ENCODE data around the gene MTCL1.

The MTCL1 gene

DNA sequence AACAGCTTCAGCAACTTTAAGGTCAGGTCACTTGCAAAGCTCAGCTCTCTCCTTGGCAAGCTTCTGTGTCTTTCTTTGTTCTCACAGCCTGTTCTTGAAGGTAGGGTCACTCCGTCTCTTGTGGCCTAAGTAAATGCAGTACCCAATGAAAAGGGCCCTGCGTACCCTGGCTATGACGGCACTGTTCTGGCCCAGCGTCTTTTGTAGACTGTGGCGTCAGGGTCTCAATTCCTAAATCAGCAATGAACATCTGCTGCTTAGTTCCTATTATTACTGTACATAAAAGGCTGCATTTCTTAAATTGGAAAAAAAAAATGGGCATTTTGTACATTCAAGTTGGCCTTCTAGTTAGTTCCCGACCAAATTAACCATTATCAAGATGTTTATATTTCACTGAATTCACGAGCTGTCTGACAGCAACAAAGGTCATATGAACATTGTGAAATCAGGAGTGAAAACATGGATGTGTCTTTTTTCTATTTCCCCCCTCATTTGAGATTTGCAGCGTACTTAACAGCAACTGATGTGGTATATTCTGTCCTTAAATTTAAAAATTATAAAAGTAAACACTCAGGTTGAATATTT is 17.0 kb upstream of the MTCL1 start:
- DNase-seq, result no peak

DNA sequence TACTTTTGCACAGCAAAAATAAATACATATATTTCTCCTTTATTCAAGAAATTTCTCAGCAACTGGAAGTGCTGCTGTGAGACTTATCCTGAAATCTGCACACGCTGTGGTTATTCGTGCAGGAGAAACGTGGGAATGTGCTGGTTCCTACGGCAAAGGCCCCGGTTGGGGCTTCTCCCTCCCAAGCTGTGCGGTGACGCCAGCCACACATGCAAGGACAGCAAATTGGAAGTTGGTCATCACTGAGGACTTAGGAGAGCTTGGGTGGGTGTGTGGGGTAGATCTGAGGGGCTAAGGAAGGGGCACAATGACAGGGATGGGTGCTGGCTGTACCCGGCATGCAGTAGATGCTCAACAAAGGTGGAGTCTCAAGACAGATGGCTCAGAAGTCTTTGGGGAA is 16.5 kb upstream of the MTCL1 start:
- no peak for DNase-seq

DNA sequence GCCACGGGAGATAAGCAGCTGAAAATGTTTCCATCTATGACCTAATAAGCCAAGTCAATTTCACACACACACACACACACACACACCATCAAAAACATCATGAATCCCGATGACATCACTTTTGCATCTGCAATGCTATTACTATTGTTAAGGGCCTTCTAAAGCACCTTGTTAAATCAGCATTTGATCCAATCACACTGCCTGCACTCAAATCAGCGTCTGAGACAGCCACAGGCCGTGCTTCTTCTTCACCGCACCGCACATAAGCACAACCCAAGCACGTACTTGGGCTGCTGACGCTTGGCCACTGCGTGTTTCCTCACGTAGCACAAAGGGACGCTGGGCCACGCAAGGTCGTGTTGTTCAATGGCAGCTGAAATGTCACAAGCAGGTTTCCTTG is 15.8 kb upstream of the MTCL1 start:
- no peak for DNase-seq

DNA sequence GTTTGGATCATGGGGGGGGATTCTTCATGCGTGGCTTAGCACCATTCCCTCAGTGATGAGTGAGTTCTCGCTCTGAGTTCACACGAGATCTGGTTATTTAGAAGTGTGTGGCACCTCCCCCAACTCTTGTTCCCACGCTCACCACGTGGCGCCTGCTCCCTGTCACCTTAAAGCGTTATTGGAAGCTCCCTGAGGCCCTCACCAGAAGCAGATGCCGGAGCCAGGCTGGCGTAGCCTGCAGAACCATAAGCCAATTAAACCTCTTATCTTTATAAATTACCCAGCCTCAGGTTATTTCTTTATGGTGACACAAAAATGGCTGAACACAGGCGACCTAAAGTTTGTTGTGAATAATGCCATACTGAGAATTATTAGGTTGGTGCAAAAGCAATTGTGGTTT is 10.5 kb upstream of the MTCL1 start:
- DNase-seq, result no peak

- no peak for DNase-seq
Measured at GRCh38 chr18:8695932-8696517, 9.3 kb upstream of the MTCL1 start.

GRCh38 chr18:8696749-8697211 is 8.6 kb upstream of the MTCL1 start:
- peak; percentile 40 to 75 (median 58) for DNase-seq

DNA sequence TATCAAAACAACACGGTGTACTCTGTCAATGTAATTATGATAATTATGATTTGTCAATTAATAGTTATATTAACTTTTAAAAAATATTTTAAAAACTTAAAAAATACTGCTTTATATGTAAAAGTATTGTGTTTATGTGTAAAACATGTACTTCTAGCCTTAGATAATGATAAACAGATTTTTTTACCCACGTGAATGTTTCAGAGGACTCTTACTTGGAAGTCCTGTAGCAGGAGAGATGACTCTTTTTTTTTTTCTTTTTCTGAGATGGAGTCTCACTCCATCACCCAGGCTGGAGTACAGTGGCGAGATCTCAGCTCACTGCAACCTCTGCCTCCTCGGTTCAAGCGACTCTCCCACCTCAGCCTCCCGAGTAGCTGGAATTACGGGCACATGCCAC is 6.2 kb upstream of the MTCL1 start:
- DNase-seq, result no peak

- DNase-seq, result no peak
Measured at GRCh38 chr18:8699948-8700347, 5.4 kb upstream of the MTCL1 start.

DNA sequence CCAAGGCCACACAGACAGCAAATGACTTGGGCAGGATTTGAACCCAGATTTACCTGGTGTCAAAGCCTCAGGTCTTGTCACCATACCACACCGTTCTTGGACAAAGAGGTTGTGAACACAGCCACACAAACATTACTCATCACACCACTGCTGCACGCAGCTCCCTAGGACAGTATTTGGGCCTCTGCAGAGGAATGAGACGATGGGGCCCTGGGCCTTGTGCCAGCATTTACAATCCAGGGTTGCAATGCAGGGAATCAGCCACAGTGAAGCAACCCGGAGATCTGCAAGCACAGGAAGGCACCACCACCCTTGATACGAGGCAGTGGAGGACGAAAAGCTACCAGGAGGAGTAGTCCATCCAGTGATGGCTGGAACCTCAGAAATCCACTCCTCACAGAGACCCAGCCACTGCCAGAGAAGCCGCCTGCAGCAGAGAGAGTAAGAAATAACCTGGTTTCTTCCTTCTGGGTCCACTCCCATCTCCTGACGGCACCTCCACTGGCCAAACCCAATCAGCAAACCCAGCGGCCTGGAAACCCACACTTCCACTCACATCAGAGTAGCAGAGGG is 3.7 kb upstream of the MTCL1 start:
- no peak for DNase-seq

DNA sequence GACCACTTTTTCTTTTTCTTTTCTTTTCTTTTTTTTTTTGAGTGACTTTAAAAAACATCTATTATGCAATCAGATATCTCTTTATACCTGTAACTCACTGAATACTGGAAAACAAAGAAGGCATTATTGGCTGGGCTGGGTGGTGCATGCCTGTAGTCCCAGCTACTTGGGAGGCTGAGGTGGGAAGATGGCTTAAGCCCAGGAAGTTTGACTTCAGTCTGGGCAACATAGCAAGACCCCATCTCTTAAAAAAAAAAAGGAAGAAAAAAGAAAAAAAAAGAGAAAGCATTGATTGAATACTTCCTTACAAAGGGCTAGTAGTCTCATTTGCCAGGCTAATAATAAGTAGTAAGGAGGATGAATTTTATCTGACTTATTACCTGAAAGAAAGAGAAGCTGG is 2.7 kb upstream of the MTCL1 start:
- DNase-seq, result no peak

DNA sequence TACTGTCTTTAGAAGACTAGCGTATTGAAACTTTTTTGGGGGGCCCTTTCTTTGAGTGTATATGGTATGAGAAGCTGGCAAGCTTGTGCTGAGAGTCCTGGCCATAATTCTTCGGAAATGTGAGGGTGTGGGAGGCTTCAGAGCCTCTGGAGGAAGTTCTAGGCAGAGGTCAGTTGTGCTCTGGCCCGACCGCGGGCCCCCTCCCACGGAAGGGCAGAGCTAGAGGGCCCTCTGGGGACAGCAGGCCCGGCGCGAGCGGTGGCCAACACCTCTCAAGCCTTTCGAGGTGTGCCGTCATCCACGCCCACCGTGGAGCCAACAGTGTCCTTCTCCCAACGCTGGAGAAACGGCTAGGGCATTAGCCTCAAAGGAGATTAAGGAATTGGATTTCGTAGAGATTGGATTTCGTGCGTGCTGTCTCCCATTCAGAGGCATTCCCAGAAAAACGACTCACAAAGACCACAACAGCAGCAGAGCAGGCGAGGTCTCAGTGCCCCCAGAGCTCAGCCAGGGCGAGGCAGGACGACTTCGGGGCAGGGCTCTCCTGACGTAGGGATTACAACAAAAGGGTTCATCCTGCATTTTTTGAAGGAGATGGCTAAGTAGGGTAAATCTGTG is 2.2 kb upstream of the MTCL1 start:
- DNase-seq, result no peak

DNA sequence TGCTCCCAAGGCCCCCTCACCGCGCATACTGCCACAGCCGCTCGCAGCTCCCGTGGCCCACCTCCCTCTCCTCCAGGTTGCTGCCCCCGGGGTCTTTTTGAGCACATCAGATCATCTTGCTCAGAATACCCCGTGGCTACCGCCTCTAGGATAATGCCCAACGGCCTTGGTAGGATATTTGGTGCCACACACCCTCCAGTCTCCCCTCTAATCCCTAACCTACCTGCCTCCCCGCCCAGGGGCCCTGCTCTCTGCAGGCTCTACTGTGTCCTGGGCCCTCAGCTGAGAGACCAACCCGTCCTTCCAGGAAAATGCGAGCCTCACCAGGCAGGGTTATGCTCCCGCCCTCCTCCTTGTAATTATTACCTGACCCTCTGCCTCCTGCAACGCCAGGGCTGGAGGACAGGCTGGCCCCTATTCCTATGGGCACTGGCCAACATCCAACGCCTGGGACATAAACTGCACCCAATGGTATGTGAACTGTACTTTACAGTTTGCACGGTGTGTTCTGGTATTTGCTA is 1.5 kb upstream of the MTCL1 start:
- DNase-seq, result no peak

DNA sequence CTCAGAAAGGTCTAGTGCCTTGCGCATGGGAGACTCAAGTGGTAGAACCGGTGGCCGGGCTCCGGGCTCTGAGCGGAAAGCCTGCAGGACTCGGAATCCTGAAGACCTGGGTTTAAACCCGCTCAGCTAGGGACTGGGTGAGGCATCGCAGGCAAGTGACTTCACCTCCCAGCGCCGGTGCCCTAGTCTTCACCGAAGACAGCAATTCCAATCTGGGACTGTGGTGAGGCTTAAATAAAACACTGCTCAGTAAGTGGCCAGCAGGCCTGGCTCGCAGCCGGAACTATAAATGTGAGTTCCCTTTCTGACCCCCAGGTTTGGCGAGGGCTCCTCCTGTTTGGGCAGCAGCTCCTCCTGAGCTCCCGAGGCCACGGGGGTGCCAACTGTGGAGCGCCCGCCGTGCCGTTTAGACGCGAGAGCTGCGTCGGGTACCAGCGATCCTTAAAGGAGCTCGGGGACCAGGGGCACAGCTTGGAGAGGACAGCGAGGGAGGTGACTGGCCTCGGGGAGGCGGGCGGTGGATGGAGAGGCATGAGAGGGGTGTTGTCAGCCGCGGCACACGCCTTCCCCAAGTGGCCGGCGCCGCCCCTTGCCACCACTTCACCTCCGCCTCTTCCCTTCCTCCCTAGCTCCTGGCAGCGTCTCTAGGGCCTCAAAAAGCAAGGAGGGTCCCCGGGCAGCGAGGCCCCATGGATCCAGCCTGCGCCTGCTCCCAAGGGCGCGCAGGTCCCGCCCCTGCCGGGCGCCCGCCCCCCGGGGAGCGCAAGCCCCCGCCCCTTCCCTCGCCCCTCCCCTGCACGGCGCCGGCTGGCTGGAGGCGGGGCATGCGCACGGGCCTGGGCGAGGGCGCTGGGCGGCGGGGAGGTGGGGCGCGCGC is 757 bp upstream of the MTCL1 start:
- peak; percentile 48 to 79 (median 77) for DNase-seq

GRCh38 chr18:8705961-8706790 is 820 bp downstream of the MTCL1 start:
- DNase-seq, result peak in 3 of 6 experiments; percentile 30 to 52 (median 51)

DNA sequence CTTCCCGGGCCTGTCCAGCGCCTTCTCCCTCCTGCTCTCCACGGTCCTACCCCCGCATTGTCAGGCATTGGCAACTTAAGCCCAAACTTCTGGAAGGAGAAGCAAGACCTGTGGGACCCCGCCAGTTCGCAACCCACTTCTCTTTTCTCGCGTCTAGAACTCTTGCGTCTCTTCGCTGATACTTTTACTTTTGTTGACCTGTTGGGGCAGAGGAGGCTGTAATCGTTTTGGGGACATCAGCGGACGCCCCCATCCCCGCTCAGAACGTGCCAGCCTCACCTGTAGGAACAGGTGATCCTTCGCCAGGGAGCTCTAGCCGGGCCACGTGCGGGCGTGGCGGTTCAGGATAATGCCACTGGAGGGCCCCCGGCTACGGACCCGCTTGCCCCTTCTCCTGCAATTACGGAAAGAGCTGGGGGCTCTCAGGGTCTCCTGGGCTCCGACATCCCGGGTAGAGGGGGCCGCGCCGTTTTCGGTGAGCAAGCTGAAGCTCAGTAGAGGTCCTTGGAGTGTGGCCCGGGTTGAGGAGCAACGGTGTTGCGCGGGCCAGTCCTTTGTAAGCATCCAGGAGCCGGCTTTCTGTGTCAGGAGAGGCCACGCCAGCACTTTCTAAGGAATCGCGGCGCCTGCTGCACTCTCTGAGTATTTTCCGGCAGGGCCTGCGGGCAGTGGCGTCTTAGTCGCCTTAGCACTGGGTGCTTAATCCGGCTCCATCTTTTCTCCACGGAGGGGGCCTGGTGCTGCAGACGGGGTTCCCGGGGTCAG is 1.6 kb downstream of the MTCL1 start:
- peak in 2 of 6 experiments; percentile 13 to 24 for DNase-seq

DNA sequence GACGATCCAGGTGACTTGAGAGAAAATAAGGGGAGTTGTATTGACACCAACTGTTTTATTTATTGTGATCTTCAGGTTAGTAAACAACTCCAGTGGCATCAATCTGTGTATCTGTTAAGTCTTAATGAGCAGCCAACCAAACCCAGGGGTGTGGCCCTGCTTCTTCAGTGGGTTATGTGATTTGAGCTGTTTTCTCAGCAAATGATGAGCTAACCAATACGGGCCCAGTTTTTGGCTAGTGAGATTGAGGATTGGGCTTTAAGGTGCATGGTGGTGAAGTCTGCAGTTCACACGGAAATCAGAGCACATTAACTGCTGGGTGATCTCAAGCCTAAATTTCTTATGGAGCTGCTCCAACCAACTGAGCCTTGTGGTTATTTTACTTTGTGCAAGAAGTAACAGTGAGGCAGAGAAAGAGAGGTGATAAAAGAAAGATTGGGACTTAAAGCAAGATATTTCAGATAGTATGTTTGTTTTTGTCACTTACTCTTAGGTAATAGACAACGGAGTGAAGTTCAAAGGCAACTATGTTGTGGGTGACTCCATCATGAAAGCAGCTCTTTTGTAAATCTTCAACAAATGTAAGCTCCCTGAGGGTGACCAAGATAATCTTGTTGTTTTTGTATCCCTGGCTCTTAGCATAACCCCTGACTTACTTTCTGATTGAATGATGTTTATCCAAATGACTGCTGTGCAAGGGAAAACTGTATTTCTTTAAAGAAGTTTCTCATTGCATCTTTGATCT is 2.4 kb downstream of the MTCL1 start:
- no peak for DNase-seq

DNA sequence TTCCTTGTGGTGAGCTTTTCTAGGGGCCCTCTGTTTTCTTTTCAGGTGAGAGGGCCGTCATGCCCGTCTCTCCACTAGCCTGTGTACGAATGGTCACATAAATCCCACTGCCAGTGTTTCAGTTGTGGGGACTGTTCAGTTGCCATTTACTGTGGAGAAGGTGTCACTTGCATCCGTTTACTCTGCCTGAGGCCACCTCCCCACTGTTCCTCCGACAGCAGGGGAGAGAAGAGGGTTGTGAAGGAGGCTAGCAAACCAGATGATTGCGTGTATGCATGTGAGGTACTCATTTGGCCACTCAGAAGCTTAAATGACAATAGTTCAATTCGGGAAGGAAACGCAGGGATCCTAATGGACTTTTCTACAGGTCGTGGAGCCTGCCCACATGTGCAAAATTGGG is 3.3 kb downstream of the MTCL1 start:
- no peak for DNase-seq

DNA sequence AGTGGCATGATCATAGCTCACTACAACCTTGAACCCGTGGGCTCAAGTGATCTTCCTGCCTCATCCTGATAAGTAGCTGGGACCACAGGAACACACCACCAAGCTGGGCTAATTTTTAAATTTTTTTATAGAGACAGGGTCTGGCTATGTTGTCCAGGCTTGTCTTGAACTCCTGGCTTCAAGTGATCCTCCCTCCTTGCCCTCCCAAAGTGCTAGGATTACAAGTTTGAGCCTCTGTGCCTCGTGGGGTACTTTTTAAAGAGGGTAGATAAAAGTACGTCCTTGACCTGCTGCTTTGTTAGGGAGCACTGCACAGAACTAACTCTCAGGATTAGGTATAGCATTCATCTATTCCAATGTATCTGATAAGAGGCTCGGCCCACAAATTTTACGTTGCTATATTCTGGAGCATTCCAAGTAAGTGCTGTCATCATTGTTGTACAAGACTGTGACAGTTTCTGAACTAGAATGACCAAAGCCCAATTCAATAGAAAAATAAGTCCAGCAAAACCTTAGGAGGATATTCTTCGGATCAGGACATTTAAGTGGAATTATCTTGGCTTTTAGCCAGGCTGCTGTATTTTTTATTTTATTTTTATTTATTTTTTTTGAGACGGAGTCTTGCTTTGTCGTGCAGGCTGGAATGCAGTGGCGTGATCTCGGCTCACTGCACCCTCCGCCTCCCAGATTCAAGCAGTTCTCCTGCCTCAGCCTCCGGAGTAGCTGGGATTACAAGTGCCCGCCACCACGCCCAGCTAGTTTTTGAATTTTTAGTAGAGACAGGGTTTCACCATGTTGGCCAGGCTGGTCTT is 4.1 kb downstream of the MTCL1 start:
- DNase-seq, result no peak

- no peak for DNase-seq
Measured at GRCh38 chr18:8711736-8712135, 6.4 kb downstream of the MTCL1 start.

- DNase-seq, result no peak
Measured at GRCh38 chr18:8713691-8714090, 8.3 kb downstream of the MTCL1 start.

All from stimulated activated naive CD4-positive, alpha-beta T cell (primary cell).